ENCODE measurements around the gene PRKAG3.

Gene PRKAG3

DNA sequence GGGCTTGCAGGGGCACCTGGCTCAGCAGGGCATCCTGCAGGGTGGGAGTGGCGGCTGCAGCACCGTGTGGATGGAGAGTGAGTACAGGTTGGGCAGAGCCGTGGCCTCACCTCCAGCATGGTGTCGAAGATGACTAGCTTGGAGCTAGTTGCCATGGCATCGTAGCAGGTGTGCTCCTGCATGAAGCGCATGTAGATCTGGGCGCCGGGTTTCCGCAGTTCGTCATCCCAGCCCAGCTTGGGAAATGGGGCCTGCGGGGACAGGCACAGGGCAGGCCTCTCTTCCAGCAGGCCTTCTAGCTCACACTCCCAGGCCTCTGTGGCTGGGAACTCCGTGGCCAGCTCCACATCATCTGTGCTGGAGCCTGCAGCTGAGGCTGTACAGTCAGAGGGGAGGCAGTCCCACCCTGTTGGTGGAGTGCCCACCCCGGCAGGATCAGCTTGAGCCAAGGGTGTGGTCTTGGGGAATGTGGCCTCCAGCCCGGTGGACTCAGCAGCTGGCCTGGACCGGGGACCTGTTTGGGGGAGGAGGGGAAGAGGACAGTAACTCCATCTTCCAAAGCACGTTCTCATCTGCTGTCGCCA is 1.6 kb downstream of the PRKAG3 start:
- peaks cover 8% of the 10 kb centered on the region for H3K4me1 ChIP-seq (ENCODE audit: insufficient read depth, poor library complexity, severe bottlenecking)
- no peaks in the 10 kb centered on the region for H3K9me3 ChIP-seq (ENCODE audit: severe bottlenecking)
- DNase-seq (ENCODE audit: low spot score) = no peak
- H3K27me3 ChIP-seq (ENCODE audit: insufficient read depth, poor library complexity, severe bottlenecking) = no peaks in the 10 kb centered on the region
- TF ChIP-seq, protein P1, sequence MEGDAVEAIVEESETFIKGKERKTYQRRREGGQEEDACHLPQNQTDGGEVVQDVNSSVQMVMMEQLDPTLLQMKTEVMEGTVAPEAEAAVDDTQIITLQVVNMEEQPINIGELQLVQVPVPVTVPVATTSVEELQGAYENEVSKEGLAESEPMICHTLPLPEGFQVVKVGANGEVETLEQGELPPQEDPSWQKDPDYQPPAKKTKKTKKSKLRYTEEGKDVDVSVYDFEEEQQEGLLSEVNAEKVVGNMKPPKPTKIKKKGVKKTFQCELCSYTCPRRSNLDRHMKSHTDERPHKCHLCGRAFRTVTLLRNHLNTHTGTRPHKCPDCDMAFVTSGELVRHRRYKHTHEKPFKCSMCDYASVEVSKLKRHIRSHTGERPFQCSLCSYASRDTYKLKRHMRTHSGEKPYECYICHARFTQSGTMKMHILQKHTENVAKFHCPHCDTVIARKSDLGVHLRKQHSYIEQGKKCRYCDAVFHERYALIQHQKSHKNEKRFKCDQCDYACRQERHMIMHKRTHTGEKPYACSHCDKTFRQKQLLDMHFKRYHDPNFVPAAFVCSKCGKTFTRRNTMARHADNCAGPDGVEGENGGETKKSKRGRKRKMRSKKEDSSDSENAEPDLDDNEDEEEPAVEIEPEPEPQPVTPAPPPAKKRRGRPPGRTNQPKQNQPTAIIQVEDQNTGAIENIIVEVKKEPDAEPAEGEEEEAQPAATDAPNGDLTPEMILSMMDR (IDR thresholded peaks at IDR 0.05; ENCODE audit: poor library complexity, severe bottlenecking) = no peak
- H3K27ac ChIP-seq (ENCODE audit: poor library complexity, severe bottlenecking) = no peak overlapping the region
- ATAC-seq (ENCODE audit: low read depth) = no peak
- H3K4me3 ChIP-seq (ENCODE audit: severe bottlenecking) = no peak overlapping the region
- no peaks in the 10 kb centered on the region for H3K36me3 ChIP-seq (ENCODE audit: low read depth)

DNA sequence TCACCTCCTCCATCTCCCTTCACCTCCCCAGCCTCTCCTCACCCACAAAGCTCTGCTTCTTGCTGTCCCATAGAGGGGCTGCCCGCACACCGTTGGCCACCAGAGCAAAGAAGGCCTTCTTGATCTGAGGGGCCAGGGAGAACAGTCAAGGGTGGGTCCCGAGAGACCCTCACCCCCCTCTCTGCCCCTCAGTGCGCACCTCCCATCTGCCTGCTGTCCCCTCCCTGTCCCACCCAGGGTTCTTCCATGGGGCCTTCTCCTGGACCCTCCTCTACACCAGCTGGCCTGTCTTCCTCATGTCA is 3.2 kb downstream of the PRKAG3 start:
- TF ChIP-seq, protein P1 (IDR thresholded peaks at IDR 0.05; ENCODE audit: poor library complexity, severe bottlenecking) = no peak
- H3K27ac ChIP-seq (ENCODE audit: poor library complexity, severe bottlenecking) = no peak overlapping the region
- H3K27me3 ChIP-seq (ENCODE audit: insufficient read depth, poor library complexity, severe bottlenecking) = no peaks in the 10 kb centered on the region
- H3K4me3 ChIP-seq (ENCODE audit: severe bottlenecking) = no peak overlapping the region
- peaks cover 8% of the 10 kb centered on the region for H3K4me1 ChIP-seq (ENCODE audit: insufficient read depth, poor library complexity, severe bottlenecking)
- ATAC-seq (ENCODE audit: low read depth) = no peak
- no peak for DNase-seq (ENCODE audit: low spot score)
- H3K36me3 ChIP-seq (ENCODE audit: low read depth) = no peaks in the 10 kb centered on the region
- no peaks in the 10 kb centered on the region for H3K9me3 ChIP-seq (ENCODE audit: severe bottlenecking)

DNA sequence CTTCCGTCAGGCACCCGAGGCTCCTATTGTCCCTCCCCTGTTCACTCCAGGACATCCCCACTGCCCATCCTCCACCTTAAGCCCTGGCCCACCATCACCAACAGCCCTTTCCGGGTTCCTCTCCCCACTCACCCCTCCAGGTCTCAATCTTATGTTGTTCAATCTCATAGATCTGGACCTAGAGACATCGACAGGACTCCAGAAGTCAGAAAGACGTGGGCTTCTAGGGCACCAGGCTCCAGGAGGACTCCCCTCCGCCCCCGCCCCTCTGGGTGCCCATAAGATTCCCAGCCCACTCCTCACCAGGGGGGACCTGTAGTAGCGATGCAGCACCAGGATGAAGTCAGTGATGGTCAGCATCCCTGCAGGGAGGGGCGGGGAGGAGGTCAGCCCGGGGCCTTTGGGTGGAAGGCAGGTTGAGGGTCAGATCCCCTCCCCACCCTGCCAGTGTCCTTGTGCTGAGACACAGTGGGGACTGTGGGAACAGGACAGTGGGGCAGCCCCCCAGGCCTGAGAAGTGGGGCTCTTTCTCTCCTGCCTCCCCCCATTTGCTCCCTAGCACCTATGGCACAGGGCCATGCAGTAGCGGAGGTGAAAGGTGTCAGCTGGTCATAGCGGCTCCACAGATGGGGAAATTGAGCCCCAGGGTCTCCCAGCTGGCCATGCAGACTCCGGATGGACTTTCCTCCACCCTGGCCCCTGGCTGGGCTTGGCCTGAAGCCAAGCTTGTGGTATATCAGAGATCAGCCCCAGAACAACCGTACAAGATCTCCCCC is 3.7 kb downstream of the PRKAG3 start:
- H3K36me3 ChIP-seq (ENCODE audit: low read depth) = no peaks in the 10 kb centered on the region
- TF ChIP-seq, protein P1 (IDR thresholded peaks at IDR 0.05; ENCODE audit: poor library complexity, severe bottlenecking) = no peak
- ATAC-seq (ENCODE audit: low read depth) (no peak), DNase-seq (ENCODE audit: low spot score) (no peak)
- no peak overlapping the region for H3K27ac ChIP-seq (ENCODE audit: poor library complexity, severe bottlenecking)
- no peaks in the 10 kb centered on the region for H3K9me3 ChIP-seq (ENCODE audit: severe bottlenecking)
- H3K27me3 ChIP-seq (ENCODE audit: insufficient read depth, poor library complexity, severe bottlenecking) = no peaks in the 10 kb centered on the region
- H3K4me3 ChIP-seq (ENCODE audit: severe bottlenecking) = no peak overlapping the region
- peaks cover 8% of the 10 kb centered on the region for H3K4me1 ChIP-seq (ENCODE audit: insufficient read depth, poor library complexity, severe bottlenecking)

DNA sequence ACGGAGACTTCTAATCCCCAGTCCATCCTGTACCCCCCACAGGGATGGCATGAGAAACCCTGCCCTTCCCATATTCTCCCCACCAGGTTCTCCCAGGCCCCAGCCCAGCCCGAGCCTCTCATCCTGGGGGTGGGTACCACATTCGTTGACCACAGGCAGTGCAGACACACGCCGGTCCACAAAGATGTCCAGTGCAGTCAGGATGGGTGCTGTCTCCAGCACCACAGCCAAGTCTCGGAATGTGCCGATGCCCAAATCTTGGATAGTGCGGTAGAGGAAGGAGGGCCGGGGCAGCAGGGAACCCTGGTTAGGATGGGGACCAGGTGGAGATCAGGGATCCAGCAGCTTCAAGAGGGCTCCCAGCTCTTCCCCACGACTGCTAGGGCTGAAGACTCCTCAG is 4.8 kb downstream of the PRKAG3 start:
- H3K36me3 ChIP-seq (ENCODE audit: low read depth) = no peaks in the 10 kb centered on the region
- ATAC-seq (ENCODE audit: low read depth) = no peak; the same call in 2 of the 3 replicates
- H3K4me3 ChIP-seq (ENCODE audit: severe bottlenecking) = no peak overlapping the region
- no peaks in the 10 kb centered on the region for H3K27me3 ChIP-seq (ENCODE audit: insufficient read depth, poor library complexity, severe bottlenecking)
- H3K27ac ChIP-seq (ENCODE audit: poor library complexity, severe bottlenecking) = no peak overlapping the region
- no peaks in the 10 kb centered on the region for H3K4me1 ChIP-seq (ENCODE audit: insufficient read depth, poor library complexity, severe bottlenecking)
- H3K9me3 ChIP-seq (ENCODE audit: severe bottlenecking) = no peaks in the 10 kb centered on the region
- TF ChIP-seq, protein P1 (IDR thresholded peaks at IDR 0.05; ENCODE audit: poor library complexity, severe bottlenecking) = no peak
- no peak for DNase-seq (ENCODE audit: low spot score)

DNA sequence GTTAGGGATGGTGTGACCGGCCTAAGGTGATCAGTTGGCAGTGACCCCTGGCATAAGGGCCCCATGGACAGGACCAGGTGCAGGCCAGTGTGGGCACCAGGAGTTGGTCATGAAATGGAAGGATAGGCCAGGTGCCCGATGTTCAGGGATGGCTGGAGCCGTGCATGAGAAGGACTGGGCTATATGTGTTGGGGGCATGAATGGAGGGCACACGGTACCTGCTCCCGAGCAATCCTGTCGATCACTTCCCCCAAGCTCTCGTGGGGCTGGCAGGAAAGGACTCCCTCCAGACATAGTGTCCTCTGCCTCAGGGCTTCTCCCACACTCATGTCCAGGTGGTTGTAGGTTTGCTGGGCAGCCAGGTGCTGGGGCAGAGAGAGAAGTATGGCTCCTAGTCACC is 7.6 kb downstream of the PRKAG3 start:
- Histone ChIP-seq H3K27ac (ENCODE audit: poor library complexity, severe bottlenecking) (no peak overlapping the region), H3K27me3 (ENCODE audit: insufficient read depth, poor library complexity, severe bottlenecking) (no peaks in the 10 kb centered on the region), H3K9me3 (ENCODE audit: severe bottlenecking) (no peaks in the 10 kb centered on the region), H3K36me3 (ENCODE audit: low read depth) (no peaks in the 10 kb centered on the region), H3K4me1 (ENCODE audit: insufficient read depth, poor library complexity, severe bottlenecking) (no peaks in the 10 kb centered on the region), H3K4me3 (ENCODE audit: severe bottlenecking) (no peak overlapping the region)
- DNase-seq (ENCODE audit: low spot score) (no peak), ATAC-seq (ENCODE audit: low read depth) (no peak)
- TF ChIP-seq, protein P1 (IDR thresholded peaks at IDR 0.05; ENCODE audit: poor library complexity, severe bottlenecking) = no peak

Measured in RWPE2 (cell line).